H9 (cell line): ENCODE measurements around the gene MORN3. TPM values are rescaled to one million over a fixed set of nuclear protein-coding genes. Genes with fewer than 3 reads are reported as not detected.

Source experiments
- DNase-seq: peaks from one replicate; pipeline ENCODE4 v3.0.0-alpha.2; 2017
- H2AFZ ChIP-seq: one replicate; pipeline ENCODE4 v1.6.1; 2013; ENCODE audit warnings: mild to moderate bottlenecking, low read length, control low read depth, moderate library complexity
- H2AK5ac ChIP-seq: 2 replicates; pipeline ENCODE4 v1.6.1; 2013; ENCODE audit warnings: low read length, control low read depth, mixed read lengths; ENCODE audit not compliant: insufficient read length
- H2BK120ac ChIP-seq: one replicate; pipeline ENCODE4 v1.6.1; 2013; ENCODE audit warnings: low read depth, mild to moderate bottlenecking, low read length, control low read depth, inconsistent platforms; ENCODE audit not compliant: poor library complexity, severe bottlenecking
- H2BK12ac ChIP-seq: 2 replicates; pipeline ENCODE4 v1.6.1; 2013; ENCODE audit warnings: low read length, control low read depth, mixed read lengths, low read depth; ENCODE audit not compliant: insufficient read length
- H2BK15ac ChIP-seq: 2 replicates; pipeline ENCODE4 v1.6.1; 2013; ENCODE audit warnings: low read depth, low read length, control low read depth
- H2BK20ac ChIP-seq: one replicate; pipeline ENCODE4 v1.6.1; 2013; ENCODE audit warnings: low read depth, mild to moderate bottlenecking, low read length, control low read depth, inconsistent platforms; ENCODE audit not compliant: poor library complexity, severe bottlenecking
- H2BK5ac ChIP-seq: 2 replicates; pipeline ENCODE4 v1.6.1; 2013; ENCODE audit warnings: low read length, control low read depth, mixed read lengths; ENCODE audit not compliant: insufficient read length
- H3K14ac ChIP-seq: 2 replicates; pipeline ENCODE4 v1.6.1; 2013; ENCODE audit warnings: low read length, control low read depth; ENCODE audit not compliant: insufficient read depth
- H3K18ac ChIP-seq: 2 replicates; pipeline ENCODE4 v1.6.1; 2013; ENCODE audit warnings: low read depth, mild to moderate bottlenecking, mixed read lengths, low read length, control low read depth; ENCODE audit not compliant: insufficient read length
- H3K23ac ChIP-seq: 2 replicates; pipeline ENCODE4 v1.6.1; 2013; ENCODE audit warnings: low read length, control low read depth, mixed read lengths, low read depth; ENCODE audit not compliant: insufficient read length
- H3K23me2 ChIP-seq: 2 replicates; pipeline ENCODE4 v1.6.1; 2013; ENCODE audit warnings: low read depth, mild to moderate bottlenecking, mixed read lengths, low read length, control low read depth; ENCODE audit not compliant: insufficient read length, poor library complexity, severe bottlenecking
- H3K27ac ChIP-seq: 2 replicates; pipeline ENCODE4 v1.5.1; 2013; ENCODE audit warnings: low read length, control low read depth, mixed read lengths, low read depth; ENCODE audit not compliant: insufficient read length
- H3K27me3 ChIP-seq: 2 replicates; pipeline ENCODE4 v1.6.1; 2013; ENCODE audit warnings: low read length, control low read depth, inconsistent platforms; ENCODE audit not compliant: insufficient read depth
- H3K4ac ChIP-seq: 2 replicates; pipeline ENCODE4 v1.6.1; 2013; ENCODE audit warnings: low read depth, mild to moderate bottlenecking, control low read depth, inconsistent platforms, low read length, moderate library complexity
- H3K4me1 ChIP-seq: 2 replicates; pipeline ENCODE4 v1.6.1; 2013; ENCODE audit warnings: low read length, control low read depth, inconsistent platforms; ENCODE audit not compliant: insufficient read depth
- H3K4me2 ChIP-seq: 2 replicates; pipeline ENCODE4 v1.6.1; 2013; ENCODE audit warnings: low read length, control low read depth, mixed read lengths; ENCODE audit not compliant: insufficient read length, insufficient read depth
- H3K56ac ChIP-seq: 2 replicates; pipeline ENCODE4 v1.6.1; 2013; ENCODE audit warnings: low read depth, mild to moderate bottlenecking, mixed read lengths, low read length, control low read depth; ENCODE audit not compliant: insufficient read length
- H3K79me1 ChIP-seq: 2 replicates; pipeline ENCODE4 v1.6.1; 2013; ENCODE audit warnings: low read depth, mild to moderate bottlenecking, moderate library complexity, low read length, control low read depth, inconsistent platforms; ENCODE audit not compliant: insufficient read depth, poor library complexity, severe bottlenecking
- H3K79me2 ChIP-seq: 2 replicates; pipeline ENCODE4 v1.6.1; 2013; ENCODE audit warnings: low read length, control low read depth, inconsistent platforms; ENCODE audit not compliant: insufficient read depth
- H3K9ac ChIP-seq: 2 replicates; pipeline ENCODE4 v1.6.1; 2013; ENCODE audit warnings: low read length, control low read depth, mixed read lengths; ENCODE audit not compliant: insufficient read length; ENCODE audit errors: extremely low read depth
- H3K9me3 ChIP-seq: one replicate; pipeline ENCODE4 v1.6.1; 2013; ENCODE audit warnings: low read depth, low read length, inconsistent platforms; ENCODE audit not compliant: control insufficient read depth
- H3T11ph ChIP-seq: one replicate; pipeline ENCODE4 v1.6.1; 2013; ENCODE audit warnings: mild to moderate bottlenecking, low read length, control low read depth, inconsistent platforms
- H4K20me1 ChIP-seq: one replicate; pipeline ENCODE4 v1.6.1; 2013; ENCODE audit not compliant: control insufficient read depth, insufficient read length, insufficient read depth
- H4K5ac ChIP-seq: 2 replicates; pipeline ENCODE4 v1.6.1; 2013; ENCODE audit warnings: low read depth, mild to moderate bottlenecking, mixed read lengths, low read length, control low read depth; ENCODE audit not compliant: insufficient read length
- H4K8ac ChIP-seq: replicated peaks from 2 replicates; pipeline ENCODE4 v1.6.1; 2013; ENCODE audit warnings: low read length, control low read depth, mixed read lengths, low read depth; ENCODE audit not compliant: insufficient read length
- H4K91ac ChIP-seq: 2 replicates; pipeline ENCODE4 v1.6.1; 2013; ENCODE audit warnings: low read depth, mild to moderate bottlenecking, moderate library complexity, mixed read lengths, low read length, control low read depth; ENCODE audit not compliant: insufficient read length
- H3K27ac Mint-ChIP-seq, 3 experiments: 2 replicates in 2 of 3; 3 replicates in 1 of 3; pipeline ENCODE4 v1.8.0; 2020 to 2021; ENCODE audit warnings: mixed read lengths in 3 of 3, mild to moderate bottlenecking in 1 of 3, moderate library complexity in 1 of 3
- H3K27me3 Mint-ChIP-seq: 2 replicates; pipeline ENCODE4 v1.8.0; 2021; ENCODE audit warnings: low read depth, mild to moderate bottlenecking, moderate library complexity, mixed read lengths
- H3K36me3 Mint-ChIP-seq, 3 experiments: 2 replicates in 2 of 3; 3 replicates in 1 of 3; pipeline ENCODE4 v1.8.0; 2020 to 2021; ENCODE audit warnings: low read depth in 3 of 3, mixed read lengths in 3 of 3; ENCODE audit not compliant: insufficient read depth in 1 of 3
- H3K4me1 Mint-ChIP-seq, 2 experiments: 2 replicates each; pipeline ENCODE4 v1.8.0; 2020; ENCODE audit warnings: mixed read lengths in 2 of 2
- H3K4me3 Mint-ChIP-seq, 2 experiments: 2 replicates in 1 of 2; 3 replicates in 1 of 2; pipeline ENCODE4 v1.8.0; 2020 to 2021; ENCODE audit warnings: mild to moderate bottlenecking in 2 of 2, mixed read lengths in 2 of 2, moderate library complexity in 1 of 2
- H3K9me3 Mint-ChIP-seq, 2 experiments: 2 replicates in 1 of 2; 3 replicates in 1 of 2; pipeline ENCODE4 v1.8.0; 2020; ENCODE audit warnings: mild to moderate bottlenecking in 2 of 2, mixed read lengths in 2 of 2, moderate library complexity in 1 of 2
- WGBS: extraction: QIAGEN DNeasy Blood & Tissue Kit; methylation state at CpG from one replicate; pipeline ENCODE4 v1.1.7; 2013; ENCODE audit warnings: missing lambda C conversion rate, low lambda C conversion rate, mixed read lengths; ENCODE audit not compliant: insufficient read length; ENCODE audit errors: extremely low coverage; 5-methylcytosine and 5-hydroxymethylcytosine counted together
- total RNA-seq: library from RNA; stranded (reverse); gene quantifications from 2 replicates; pipeline ENCODE4 v1.2.1, GENCODE V29; 2021
- TF ChIP-seq, protein P1 (sequence below): fragments of 200-600 bp; sonication (generic); conservative IDR thresholded peaks from 3 replicates; pipeline ENCODE4 v1.8.0; 2021; ENCODE audit warnings: antibody characterized with exemption, mild to moderate bottlenecking

The MORN3 gene
- total RNA-seq, 1 experiment from 2014 or later: 0.37 TPM

DNA sequence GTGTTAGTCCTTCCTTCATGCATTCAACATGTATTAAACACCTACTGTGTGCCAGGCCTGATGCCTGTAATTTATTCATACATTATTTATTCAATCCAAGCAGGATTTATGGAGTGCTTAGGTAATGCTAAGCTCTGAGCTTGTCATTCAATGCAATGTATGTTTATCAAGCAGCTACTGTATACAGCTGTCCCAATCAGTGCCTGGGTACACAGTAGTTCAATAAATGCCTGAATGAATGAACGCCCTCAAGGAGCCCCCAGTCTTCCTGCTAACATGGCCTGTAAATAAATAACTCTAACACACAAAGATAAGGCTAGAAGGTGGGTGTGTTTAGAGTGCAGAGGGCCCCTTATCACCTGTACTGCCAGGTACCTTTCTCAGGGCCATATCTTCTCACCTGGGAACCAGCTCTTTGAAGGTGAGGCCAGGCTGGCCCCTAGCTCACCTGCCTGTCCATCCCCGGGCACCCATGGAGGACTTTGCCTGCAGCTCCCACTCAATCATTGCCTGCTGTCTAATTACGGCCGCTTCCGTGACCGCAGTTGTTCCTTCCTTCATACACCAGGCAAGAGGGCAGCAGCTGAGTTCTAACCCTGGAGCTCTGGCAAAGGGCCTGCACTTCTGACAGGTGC lies 68.6 kb downstream of the MORN3 start:
- peaks cover 0 to 3% of the 10 kb centered on the region in 2 experiments; a peak in 1 of 5 replicates for H3K9me3 Mint-ChIP-seq
- no peak overlapping the region for H3K27ac Mint-ChIP-seq
- no peaks in the 10 kb centered on the region for H3K27me3 Mint-ChIP-seq

More for the DNA sequence above, 68.6 kb downstream of the MORN3 start:
- H3K4me2 ChIP-seq: no peak overlapping the region
- no peaks in the 10 kb centered on the region for H3K9me3 ChIP-seq
- H4K5ac ChIP-seq: no peak overlapping the region
- H3K4me3 Mint-ChIP-seq: no peak overlapping the region
- no peaks in the 10 kb centered on the region for H4K20me1 ChIP-seq
- no peaks in the 10 kb centered on the region for H3K27me3 ChIP-seq
- WGBS: no CpG with 5 or more reads among the region's 6 CpGs
- no peak overlapping the region for H2BK15ac ChIP-seq
- H3K4me1 Mint-ChIP-seq: no peaks in the 10 kb centered on the region
- peaks cover 2 to 14% (median 8%) of the 10 kb centered on the region in 3 experiments; a peak in 5 of 7 replicates for H3K36me3 Mint-ChIP-seq
- H3K79me2 ChIP-seq: no peaks in the 10 kb centered on the region
- H3K18ac ChIP-seq: no peak overlapping the region
- H2BK20ac ChIP-seq: no peak overlapping the region
- H3K56ac ChIP-seq: no peak overlapping the region
- no peak overlapping the region for H4K8ac ChIP-seq
- no peak overlapping the region for H2AFZ ChIP-seq
- H4K91ac ChIP-seq: no peak overlapping the region
- no peak for DNase-seq
- H3K27ac ChIP-seq: no peak overlapping the region
- no peak overlapping the region for H2BK5ac ChIP-seq
- no peak overlapping the region for H3K9ac ChIP-seq
- no peak overlapping the region for H3K4ac ChIP-seq
- H3K4me1 ChIP-seq: no peaks in the 10 kb centered on the region
- H2BK12ac ChIP-seq: no peak overlapping the region
- H3K23me2 ChIP-seq: no peaks in the 10 kb centered on the region
- H3K14ac ChIP-seq: no peak overlapping the region
- H2BK120ac ChIP-seq: no peak overlapping the region
- no peak overlapping the region for H2AK5ac ChIP-seq
- H3K79me1 ChIP-seq: no peaks in the 10 kb centered on the region
- no peak overlapping the region for H3K23ac ChIP-seq
- TF ChIP-seq, protein P1, sequence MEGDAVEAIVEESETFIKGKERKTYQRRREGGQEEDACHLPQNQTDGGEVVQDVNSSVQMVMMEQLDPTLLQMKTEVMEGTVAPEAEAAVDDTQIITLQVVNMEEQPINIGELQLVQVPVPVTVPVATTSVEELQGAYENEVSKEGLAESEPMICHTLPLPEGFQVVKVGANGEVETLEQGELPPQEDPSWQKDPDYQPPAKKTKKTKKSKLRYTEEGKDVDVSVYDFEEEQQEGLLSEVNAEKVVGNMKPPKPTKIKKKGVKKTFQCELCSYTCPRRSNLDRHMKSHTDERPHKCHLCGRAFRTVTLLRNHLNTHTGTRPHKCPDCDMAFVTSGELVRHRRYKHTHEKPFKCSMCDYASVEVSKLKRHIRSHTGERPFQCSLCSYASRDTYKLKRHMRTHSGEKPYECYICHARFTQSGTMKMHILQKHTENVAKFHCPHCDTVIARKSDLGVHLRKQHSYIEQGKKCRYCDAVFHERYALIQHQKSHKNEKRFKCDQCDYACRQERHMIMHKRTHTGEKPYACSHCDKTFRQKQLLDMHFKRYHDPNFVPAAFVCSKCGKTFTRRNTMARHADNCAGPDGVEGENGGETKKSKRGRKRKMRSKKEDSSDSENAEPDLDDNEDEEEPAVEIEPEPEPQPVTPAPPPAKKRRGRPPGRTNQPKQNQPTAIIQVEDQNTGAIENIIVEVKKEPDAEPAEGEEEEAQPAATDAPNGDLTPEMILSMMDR: no peak
- no peak overlapping the region for H3T11ph ChIP-seq

Other genes with a start within 250 kb of the MORN3 start
- 137 and 143 TPM in 2 replicates for gene KDM2B, start 88.6 kb downstream of the MORN3 start, total RNA-seq
- 24.7 and 26.3 TPM in 2 replicates for gene ORAI1, start 43.1 kb downstream of the MORN3 start, total RNA-seq
- gene TMEM120B, start 43.1 kb upstream of the MORN3 start, total RNA-seq: 21.9 and 25.8 TPM in 2 replicates
- 29.1 and 29.3 TPM in 2 replicates for gene RHOF, start 124.0 kb upstream of the MORN3 start, total RNA-seq
- 38.2 and 40.4 TPM in 2 replicates for gene SETD1B, start 134.4 kb upstream of the MORN3 start, total RNA-seq
- 0.22 TPM in 1 of 2 replicates, not detected in the other for gene HPD, start 189.2 kb upstream of the MORN3 start, total RNA-seq
- gene PSMD9, start 219.1 kb upstream of the MORN3 start, total RNA-seq: 39.9 and 41.2 TPM in 2 replicates
- 0.81 and 0.97 TPM in 2 replicates for gene CFAP251, start 248.9 kb upstream of the MORN3 start, total RNA-seq